HG02981 (cell line): ENCODE results near the gene PCDHAC2.

ENCODE experiments used
- ATAC-seq: cut with Tn5 transposase; IDR thresholded peaks from one replicate; pipeline ENCODE4 v1.9.1; 2021; ENCODE audit warnings: mild to moderate bottlenecking, moderate library complexity; ENCODE audit not compliant: unreplicated experiment

Gene PCDHAC2

GRCh38 chr5:140966293-140967225 lies at the start of gene PCDHAC2:
Gene PCDHAC2, plus strand, starts transcription at chr5:140966476. Its CDS starts 291 bp downstream, at chr5:140966767.
- no peak for ATAC-seq

DNA sequence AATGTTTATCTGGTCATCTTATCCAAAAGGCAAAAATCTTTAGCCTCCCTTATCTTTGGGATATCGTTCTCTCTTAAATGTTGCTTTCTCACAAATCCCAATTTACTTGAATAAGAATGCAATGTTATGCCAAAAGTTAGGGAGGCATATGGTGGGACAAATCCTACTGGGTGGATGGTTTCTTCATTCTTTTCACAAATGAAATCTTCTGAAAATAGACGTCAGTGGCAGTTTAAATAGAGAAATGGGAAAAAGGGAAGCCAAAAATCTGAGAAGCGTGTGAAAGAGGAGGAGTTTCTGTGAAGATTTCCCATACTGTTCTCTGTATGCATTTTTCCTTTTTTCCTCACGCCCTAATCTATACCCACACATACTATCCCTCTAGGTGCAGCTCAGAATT lies 42.7 kb upstream of the PCDHAC2 start:
- ATAC-seq = no peak

DNA sequence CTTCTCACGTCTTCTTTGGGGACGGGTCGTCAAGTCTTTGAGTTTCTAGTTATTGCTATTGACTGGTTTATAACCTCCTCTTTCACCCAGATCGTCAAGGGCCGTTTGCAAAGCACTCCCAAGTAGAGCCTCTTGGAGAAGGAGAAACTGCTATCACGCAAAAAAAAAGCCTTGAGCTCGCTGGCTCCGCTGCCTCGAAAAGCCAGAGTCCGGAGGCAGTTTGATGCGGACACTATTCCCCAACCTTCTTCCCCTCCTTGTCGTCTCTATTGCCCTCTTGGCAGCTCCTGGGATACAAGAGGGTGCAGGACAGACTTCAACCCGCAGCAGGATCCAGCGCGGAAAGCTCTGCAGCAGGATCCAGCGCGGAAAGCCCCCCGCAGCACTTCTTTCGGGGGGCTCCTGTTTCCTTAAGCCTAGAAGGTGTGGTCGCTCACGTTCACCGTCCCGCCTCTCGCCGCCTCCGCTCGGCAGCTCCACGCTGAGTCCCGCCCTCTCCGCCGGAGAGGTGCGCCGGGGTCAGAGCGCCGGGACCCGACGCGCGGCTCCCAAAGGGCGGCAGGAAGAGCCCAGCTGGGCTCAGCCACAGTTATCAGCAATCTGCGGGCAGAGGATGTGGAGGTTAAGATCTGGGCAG lies 40.4 kb upstream of the PCDHAC2 start, which contains the start of gene PCDHAC1:
PCDHAC1 (plus strand) TSS at position 494 of the 637 bp plus-strand sequence. CDS start 594 bp downstream, outside the sequence.
- no peak for ATAC-seq

GRCh38 chr5:140926443-140927227 lies 39.6 kb upstream of the PCDHAC2 start:
- ATAC-seq = no peak

GRCh38 chr5:140927228-140927573 lies 39.1 kb upstream of the PCDHAC2 start:
- no peak for ATAC-seq

- ATAC-seq = no peak
These were observed 31.2 kb upstream of the PCDHAC2 start for GRCh38 chr5:140934964-140935606.

DNA sequence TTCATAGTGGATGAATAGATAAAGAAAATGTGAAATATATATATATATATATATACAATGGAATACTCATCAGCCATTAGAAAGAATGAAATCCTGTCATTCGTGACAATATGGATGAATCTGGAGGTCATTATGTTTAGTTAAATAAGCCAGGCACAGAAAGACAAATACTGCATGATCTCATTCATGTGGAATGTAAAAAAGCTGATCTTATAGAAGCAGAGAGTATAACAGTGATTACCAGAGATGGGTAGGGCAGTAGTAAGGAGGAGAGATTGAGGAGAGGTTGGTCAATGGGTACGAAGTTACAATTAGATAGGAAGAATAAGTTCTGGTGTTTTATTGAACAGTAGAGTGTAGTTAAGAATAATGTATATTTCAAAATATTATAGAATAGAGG lies 19.7 kb upstream of the PCDHAC2 start:
- ATAC-seq = no peak

GRCh38 chr5:140951636-140952035 lies 14.6 kb upstream of the PCDHAC2 start:
- ATAC-seq = no peak

DNA sequence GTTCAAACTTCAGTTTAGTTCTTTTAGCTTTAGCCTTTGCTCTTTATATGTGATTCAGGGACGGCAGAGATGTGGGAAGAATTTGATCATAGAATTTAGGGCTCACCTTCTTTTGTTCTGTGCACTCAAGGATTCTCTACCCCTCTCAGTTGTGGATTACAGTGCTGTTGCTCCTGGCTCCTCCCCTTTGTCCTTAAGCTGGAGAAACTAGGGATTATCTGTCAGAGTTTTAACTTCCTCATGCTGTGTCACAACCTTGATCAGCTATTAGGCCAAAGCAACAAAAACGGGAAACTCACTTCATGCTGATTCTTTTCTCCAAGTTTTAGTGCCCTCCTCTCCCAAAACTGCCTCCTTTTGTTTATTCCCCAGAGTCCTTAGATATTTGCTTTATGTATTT lies 13.0 kb upstream of the PCDHAC2 start:
- ATAC-seq = no peak

GRCh38 chr5:140962190-140962589 lies 4.1 kb upstream of the PCDHAC2 start:
- no peak for ATAC-seq

- no peak for ATAC-seq
These were observed 1.9 kb upstream of the PCDHAC2 start for GRCh38 chr5:140964356-140964755.

GRCh38 chr5:140965905-140966292 lies 377 bp upstream of the PCDHAC2 start:
- no peak for ATAC-seq

DNA sequence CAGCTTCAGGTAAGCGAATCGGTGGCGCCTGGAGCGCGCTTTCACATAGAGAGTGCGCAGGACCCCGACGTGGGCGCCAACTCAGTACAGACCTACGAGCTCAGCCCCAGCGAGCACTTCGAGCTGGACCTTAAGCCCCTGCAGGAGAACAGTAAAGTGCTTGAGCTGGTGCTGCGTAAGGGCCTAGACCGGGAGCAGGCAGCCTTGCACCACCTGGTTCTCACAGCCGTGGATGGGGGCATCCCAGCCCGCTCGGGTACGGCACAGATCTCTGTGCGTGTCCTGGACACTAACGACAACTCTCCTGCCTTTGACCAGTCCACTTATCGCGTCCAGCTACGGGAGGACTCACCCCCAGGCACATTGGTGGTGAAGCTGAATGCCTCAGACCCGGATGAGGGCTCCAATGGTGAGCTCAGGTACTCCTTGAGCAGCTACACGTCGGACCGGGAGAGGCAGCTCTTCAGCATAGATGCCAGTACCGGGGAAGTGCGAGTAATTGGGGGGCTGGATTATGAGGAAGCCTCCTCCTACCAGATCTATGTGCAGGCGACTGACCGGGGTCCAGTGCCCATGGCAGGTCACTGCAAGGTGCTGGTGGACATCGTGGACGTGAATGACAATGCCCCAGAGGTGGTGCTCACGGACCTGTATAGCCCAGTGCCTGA lies 1.1 kb downstream of the PCDHAC2 start:
- no peak for ATAC-seq

DNA sequence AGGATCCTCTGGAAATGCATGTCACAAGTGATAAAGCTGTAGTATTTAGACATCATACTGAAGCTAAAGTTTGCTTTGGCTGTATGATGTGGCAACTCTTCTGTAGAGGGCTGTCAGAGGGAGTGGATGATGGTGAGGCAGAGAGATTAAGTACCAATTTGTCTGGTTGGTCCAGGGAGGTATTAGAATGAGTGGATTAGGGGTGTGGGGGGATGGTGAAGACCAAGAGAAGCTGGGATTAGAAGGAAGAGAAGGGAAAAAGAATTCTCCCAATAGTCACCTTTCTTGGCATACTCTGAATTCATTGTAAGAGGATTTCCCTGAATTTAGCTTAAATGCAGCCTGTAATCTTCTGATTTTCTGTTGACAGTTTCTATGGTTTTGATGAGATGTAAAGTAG lies 3.6 kb downstream of the PCDHAC2 start:
- no peak for ATAC-seq

DNA sequence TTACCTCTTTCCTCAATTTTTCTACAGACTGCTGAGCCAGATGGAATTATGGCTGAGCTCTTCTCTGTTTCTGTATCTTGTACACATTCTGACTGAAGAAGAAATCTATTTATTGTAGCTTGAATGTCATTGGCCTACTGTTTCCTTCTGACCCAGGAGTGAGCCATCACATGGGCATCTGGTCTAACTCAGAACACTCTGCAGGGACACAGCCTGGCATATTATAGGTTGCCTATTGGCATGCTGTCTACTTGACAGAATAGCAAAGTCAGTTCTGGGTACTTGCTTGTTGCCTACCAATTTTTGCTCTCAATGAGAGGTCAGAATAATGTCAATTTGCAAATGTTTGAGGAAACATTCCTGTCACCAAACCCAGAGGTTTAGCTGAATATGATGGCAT lies 7.3 kb downstream of the PCDHAC2 start:
- no peak for ATAC-seq

DNA sequence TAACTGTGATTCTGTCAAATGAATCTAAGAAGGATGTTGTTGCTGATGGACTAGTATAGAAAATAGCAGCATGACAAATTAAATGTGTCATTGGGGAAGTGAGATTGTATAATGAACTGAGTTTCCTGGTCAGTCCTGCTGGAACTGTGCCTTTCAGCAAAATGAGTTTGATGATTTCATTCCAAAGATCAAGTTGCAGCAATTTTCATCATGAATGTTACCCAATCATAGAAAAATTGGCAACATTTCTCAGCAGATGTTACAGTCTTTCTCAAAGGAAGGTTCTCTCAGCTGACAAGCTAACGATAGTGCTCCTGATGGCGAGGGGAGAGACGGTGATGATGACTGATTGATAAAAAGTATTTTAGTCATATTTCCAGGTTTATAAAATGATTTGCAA lies 10.7 kb downstream of the PCDHAC2 start:
- ATAC-seq = no peak

DNA sequence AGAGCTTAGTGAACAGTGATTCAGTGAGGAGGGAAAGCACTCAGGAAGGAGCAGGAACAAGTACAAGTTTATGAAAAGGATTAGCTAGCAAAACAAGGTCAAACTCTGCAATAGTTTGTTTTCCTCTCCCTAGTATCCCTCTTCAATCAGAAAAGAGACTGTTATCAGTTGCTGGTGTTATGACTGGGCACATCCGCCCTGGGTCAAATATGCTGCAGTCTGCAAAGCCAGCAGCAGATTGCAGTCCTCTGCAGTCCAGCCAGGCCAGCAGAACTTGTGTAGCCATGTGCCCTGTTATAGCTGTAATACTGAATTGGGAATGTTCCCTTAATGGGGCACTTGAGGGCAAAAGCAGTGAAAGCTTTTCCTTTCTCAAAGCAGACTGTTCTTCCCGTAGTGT lies 12.0 kb downstream of the PCDHAC2 start:
- ATAC-seq = no peak

DNA sequence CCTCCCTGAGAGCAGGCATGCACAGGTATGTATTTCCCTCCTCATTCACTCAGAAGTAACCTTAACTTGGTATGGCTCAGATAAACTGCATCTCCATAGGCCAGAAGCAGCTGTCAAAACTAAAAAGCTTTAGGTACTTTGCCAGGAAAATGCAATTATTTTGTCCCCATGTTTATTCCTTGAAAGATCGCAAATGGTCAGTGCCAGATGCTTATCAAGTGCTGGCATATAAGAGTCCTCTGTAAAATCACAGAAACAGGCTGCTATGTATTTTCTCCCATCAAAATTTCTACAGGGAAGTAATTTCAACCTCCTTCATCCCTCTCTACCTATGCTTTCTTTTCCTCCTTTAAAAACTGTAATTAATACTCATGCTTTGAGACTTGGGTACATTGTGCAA lies 12.7 kb downstream of the PCDHAC2 start:
- no peak for ATAC-seq

DNA sequence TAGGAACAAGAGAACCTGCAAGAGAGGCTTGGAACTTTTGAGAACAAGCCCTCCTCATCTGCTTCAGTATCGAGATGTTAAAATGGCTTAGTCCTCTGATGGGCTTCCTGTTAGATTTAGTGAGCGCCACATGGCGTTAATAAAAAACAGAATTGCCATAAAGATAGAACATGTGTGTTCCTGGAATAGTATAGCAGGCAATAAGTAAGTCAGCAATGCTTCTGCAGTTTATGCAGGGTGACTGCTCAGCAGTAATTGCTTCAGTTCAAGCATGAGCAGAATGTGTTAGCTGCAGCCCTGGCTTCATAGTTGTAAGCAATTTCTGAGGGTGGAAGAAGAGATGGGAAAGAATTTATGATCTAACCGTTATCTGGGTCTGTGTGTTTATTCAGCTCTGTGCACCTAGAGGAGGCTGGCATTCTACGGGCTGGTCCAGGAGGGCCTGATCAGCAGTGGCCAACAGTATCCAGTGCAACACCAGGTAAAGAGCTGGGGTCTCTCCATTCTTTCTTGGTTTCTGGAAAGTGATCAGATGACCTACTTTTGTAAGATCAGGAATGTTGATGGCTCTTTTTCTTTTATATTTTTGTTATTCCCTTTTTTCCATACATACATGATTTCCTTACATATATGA lies 15.9 kb downstream of the PCDHAC2 start:
- ATAC-seq = no peak

DNA sequence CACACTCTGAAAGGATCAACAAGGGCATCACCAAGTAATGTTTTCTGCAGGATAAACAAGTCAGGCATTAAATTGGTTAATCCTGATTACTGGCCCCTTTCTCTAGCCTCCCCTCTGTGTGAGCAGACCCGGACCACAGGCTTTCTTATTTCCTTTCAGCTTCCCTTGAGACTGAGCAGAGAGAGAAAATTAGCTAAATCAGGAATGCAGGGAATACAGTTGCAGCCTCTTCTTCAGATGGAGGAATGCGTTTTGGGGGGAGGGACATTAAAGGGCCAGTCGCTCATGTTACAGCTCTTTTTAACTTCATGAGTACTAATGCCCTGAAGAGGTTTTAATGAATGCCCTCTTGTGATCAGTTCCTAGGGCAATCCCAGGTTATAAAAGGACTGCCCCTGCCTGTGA lies 19.8 kb downstream of the PCDHAC2 start:
- no peak for ATAC-seq
